ENCODE results near the gene ETS1.

The ETS1 gene

DNA sequence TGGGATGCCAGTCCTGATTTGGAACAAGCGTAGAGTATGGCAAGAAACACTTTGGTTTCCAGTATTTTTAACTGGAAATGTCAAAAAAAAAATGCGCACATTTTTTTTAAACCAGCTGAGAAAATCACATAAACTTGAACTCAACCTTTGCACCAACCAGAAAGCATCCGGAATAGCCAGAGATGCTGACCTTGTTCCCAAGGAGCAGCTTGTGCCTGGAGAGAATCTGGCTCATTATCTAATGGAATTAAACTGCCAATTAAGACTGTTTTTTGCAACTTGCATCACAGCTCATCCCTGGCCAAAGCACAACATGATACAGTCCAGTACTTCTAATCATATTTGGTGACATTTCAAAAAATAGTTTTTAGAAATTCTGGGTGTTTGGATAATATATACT, 8.4 kb upstream of the ETS1 start:
- DNase-seq (ENCODE audit: low read depth), result no peak

DNA sequence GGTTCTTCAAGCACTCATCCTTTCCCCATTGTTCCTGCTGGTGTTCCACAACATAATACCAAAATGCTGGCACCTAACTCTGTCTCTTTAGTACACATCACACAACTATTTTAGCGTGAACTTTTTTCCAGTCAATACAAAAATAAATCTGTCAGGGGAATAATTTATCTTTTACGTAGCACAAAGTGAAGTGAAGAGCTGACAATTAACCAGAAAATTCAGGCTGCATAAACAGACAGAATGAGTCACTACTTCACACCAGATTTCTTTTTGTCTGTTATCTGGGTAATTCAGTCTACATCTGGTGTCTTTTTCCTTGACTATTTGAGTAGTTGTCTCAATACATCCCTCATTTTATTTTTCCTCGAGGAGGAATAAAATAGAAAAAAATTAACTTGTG, 7.9 kb upstream of the ETS1 start:
- H3K4me3 ChIP-seq (ENCODE audit: low read depth, low read length), result no peak overlapping the region
- DNase-seq (ENCODE audit: low read depth), result no peak
- TF ChIP-seq, protein P1, sequence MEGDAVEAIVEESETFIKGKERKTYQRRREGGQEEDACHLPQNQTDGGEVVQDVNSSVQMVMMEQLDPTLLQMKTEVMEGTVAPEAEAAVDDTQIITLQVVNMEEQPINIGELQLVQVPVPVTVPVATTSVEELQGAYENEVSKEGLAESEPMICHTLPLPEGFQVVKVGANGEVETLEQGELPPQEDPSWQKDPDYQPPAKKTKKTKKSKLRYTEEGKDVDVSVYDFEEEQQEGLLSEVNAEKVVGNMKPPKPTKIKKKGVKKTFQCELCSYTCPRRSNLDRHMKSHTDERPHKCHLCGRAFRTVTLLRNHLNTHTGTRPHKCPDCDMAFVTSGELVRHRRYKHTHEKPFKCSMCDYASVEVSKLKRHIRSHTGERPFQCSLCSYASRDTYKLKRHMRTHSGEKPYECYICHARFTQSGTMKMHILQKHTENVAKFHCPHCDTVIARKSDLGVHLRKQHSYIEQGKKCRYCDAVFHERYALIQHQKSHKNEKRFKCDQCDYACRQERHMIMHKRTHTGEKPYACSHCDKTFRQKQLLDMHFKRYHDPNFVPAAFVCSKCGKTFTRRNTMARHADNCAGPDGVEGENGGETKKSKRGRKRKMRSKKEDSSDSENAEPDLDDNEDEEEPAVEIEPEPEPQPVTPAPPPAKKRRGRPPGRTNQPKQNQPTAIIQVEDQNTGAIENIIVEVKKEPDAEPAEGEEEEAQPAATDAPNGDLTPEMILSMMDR (IDR thresholded peaks at IDR 0.05; ENCODE audit: control insufficient read depth, extremely low read depth, insufficient read depth), result no peak

More for the DNA sequence above, 8.4 kb upstream of the ETS1 start:
- TF ChIP-seq, protein P1 (IDR thresholded peaks at IDR 0.05; ENCODE audit: control insufficient read depth, extremely low read depth, insufficient read depth), result no peak
- no peak overlapping the region for H3K4me3 ChIP-seq (ENCODE audit: low read depth, low read length)

DNA sequence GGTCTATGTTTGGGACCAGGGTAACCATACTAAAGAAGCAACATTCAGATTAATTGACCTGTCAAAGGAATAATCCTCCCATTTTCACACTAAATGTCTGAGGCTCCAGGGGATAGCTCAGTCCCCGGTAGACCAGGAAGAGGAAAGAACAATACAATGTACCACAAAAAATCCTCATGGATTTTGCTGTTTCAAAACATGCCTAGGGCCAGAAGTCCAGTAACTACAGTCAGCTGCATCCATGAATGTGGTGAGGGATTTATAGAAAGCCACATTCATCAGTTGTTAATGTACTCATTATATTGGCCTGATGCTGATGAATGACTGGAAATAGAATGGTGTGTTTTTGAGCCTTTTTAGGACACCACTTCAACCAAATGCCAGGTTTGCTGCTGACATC, 6.9 kb upstream of the ETS1 start:
- no peak overlapping the region for H3K4me3 ChIP-seq (ENCODE audit: low read depth, low read length)
- TF ChIP-seq, protein P1 (IDR thresholded peaks at IDR 0.05; ENCODE audit: control insufficient read depth, extremely low read depth, insufficient read depth), result no peak
- DNase-seq (ENCODE audit: low read depth), result no peak

DNA sequence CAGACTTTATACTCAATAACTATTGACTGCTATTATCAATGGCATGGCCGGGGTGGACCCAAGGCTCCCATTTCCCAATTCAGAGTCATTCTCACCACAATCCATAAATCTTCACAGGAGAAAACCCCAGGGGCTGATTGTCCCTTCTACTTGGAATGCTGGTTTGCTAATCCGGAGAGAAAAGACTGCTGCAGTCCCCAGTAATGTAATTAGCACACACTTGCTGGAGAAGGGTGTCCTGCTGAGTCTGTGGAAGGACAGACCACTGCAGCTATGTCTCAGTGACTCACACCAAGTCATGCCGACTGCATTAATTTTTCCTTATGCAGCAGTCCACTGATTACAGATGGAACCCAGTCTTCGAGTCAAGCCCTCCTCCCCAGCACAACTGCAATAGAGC, 5.9 kb upstream of the ETS1 start:
- H3K4me3 ChIP-seq (ENCODE audit: low read depth, low read length), result no peak overlapping the region
- DNase-seq (ENCODE audit: low read depth), result no peak
- TF ChIP-seq, protein P1 (IDR thresholded peaks at IDR 0.05; ENCODE audit: control insufficient read depth, extremely low read depth, insufficient read depth), result no peak

DNA sequence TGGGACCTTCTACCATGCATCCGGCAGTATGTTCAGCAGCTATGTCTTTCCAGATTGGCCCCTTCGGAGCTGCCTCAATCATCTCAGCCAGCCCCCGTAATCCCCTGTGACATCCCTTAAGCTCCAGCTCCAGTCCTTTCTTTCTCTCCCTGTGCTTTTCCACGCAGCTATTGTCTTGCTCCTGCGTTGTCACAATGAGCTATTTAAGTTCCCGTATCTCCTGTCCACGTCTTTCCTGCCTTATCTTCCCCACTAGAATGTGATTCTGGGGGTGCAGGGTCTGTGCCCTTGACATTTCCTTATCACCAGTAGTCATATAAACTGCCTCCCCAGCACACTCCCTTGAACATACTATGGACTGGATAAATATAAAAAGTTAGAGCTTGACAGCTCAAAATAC, 5.1 kb upstream of the ETS1 start:
- no peak for DNase-seq (ENCODE audit: low read depth)
- H3K4me3 ChIP-seq (ENCODE audit: low read depth, low read length), result no peak overlapping the region
- TF ChIP-seq, protein P1 (IDR thresholded peaks at IDR 0.05; ENCODE audit: control insufficient read depth, extremely low read depth, insufficient read depth), result no peak

DNA sequence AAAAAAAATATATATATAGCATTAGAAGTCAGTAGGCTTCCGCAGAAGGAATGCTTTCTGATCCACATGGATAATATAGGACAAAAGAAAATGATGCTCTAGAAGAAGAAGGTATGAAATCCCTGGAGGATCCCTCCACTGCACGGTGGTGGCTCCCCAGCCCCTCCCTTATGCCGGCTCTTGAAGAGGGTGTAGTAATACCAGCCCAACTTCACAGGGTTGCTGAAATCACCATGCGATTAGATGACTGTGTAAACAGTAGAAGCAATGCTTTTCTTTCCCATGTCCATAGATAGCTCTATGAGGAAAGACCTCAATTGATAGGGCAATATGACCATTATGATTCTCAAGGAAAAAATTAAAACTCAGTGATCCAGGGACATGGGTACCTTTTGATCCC, 3.2 kb upstream of the ETS1 start:
- TF ChIP-seq, protein P1 (IDR thresholded peaks at IDR 0.05; ENCODE audit: control insufficient read depth, extremely low read depth, insufficient read depth), result no peak
- no peak for DNase-seq (ENCODE audit: low read depth)
- H3K4me3 ChIP-seq (ENCODE audit: low read depth, low read length), result no peak overlapping the region

DNA sequence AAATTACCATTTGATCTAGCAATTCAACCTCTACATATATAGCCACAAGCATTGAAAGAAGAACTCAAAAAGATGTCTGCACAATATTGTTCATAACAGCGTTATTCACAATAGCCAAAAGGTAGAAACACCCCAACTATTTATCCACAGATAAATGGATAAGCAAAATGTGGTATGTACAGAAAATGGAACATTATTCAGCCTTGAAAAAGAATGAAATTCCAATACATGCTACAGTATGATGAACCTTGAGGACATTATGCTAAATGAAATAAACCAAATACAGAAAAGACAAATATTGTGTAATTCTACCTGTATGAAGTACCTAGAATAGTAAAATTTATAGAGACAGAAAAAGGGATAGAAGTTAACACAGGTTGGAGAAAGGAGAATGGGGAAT, 2.6 kb upstream of the ETS1 start:
- TF ChIP-seq, protein P1 (IDR thresholded peaks at IDR 0.05; ENCODE audit: control insufficient read depth, extremely low read depth, insufficient read depth), result no peak
- no peak overlapping the region for H3K4me3 ChIP-seq (ENCODE audit: low read depth, low read length)
- no peak for DNase-seq (ENCODE audit: low read depth)

Measured in LNCaP clone FGC (cell line).